SK-N-SH (cell line): ENCODE results near the gene FHL2.

ENCODE experiments used
- CTCF ChIP-seq: fragments of 200-600 bp; sonication (generic); IDR thresholded peaks from 2 replicates; pipeline ENCODE4 v1.6.1; 2017; ENCODE audit warnings: antibody characterized with exemption, mild to moderate bottlenecking, moderate library complexity
- EP300 ChIP-seq, 2 experiments: IDR thresholded peaks; 2 replicates each; pipeline versions ENCODE4 v1.4.0 to v1.6.1; 2012; ENCODE audit warnings: borderline replicate concordance in 1 of 2, low read depth in 1 of 2, low read length in 1 of 2
- EZH2phosphoT487 ChIP-seq: fragments of 200-600 bp; sonication (generic); IDR thresholded peaks from 2 replicates; pipeline ENCODE4 v1.6.1; 2017; ENCODE audit warnings: low read depth, mixed run types, mild to moderate bottlenecking, antibody characterized with exemption, moderate library complexity, borderline replicate concordance
- FOXM1 ChIP-seq: IDR thresholded peaks from 2 replicates; pipeline ENCODE4 v1.4.0; 2012; ENCODE audit warnings: low read depth, mild to moderate bottlenecking
- MAX ChIP-seq: IDR thresholded peaks from 2 replicates; pipeline ENCODE4 v1.4.0; 2012; ENCODE audit warnings: low read depth
- NRF1 ChIP-seq: IDR thresholded peaks from 2 replicates; pipeline ENCODE4 v1.6.1; 2012; ENCODE audit warnings: low read depth, mild to moderate bottlenecking, low read length
- RAD21 ChIP-seq: IDR thresholded peaks from 2 replicates; pipeline ENCODE4 v1.6.1; 2012; ENCODE audit warnings: mild to moderate bottlenecking, low read length
- RCOR1 ChIP-seq: fragments of 150-350 bp; IDR thresholded peaks from 2 replicates; pipeline ENCODE4 v1.6.1; 2017; ENCODE audit warnings: antibody characterized with exemption, low read length
- REST ChIP-seq: IDR thresholded peaks from 2 replicates; pipeline ENCODE4 v1.6.1; 2012; ENCODE audit warnings: mild to moderate bottlenecking, low read depth, low read length, moderate library complexity
- RFX5 ChIP-seq: IDR thresholded peaks from 2 replicates; pipeline ENCODE4 v1.6.1; 2012; ENCODE audit warnings: mild to moderate bottlenecking, improper control_type of control experiment, low read length
- USF2 ChIP-seq: fragments of 150-350 bp; IDR thresholded peaks from 2 replicates; pipeline ENCODE4 v1.6.1; 2017; ENCODE audit warnings: antibody characterized with exemption, low read length, low read depth, borderline replicate concordance

- TF ChIP-seq RAD21 (no peak), NRF1 (no peak), RCOR1 (no peak), CTCF (no peak), REST (no peak), EP300 (IDR thresholded peaks at IDR 0.05; ENCODE audit: borderline replicate concordance in 1 of 2, low read depth in 1 of 2, low read length in 1 of 2) (no peak), RFX5 (no peak), FOXM1 (no peak), EZH2phosphoT487 (no peak), USF2 (no peak), MAX (no peak)
These were observed 40.3 kb upstream of the FHL2 start for GRCh38 chr2:105439141-105439540.
